ENCODE data around the gene SPDL1.

The SPDL1 gene

DNA sequence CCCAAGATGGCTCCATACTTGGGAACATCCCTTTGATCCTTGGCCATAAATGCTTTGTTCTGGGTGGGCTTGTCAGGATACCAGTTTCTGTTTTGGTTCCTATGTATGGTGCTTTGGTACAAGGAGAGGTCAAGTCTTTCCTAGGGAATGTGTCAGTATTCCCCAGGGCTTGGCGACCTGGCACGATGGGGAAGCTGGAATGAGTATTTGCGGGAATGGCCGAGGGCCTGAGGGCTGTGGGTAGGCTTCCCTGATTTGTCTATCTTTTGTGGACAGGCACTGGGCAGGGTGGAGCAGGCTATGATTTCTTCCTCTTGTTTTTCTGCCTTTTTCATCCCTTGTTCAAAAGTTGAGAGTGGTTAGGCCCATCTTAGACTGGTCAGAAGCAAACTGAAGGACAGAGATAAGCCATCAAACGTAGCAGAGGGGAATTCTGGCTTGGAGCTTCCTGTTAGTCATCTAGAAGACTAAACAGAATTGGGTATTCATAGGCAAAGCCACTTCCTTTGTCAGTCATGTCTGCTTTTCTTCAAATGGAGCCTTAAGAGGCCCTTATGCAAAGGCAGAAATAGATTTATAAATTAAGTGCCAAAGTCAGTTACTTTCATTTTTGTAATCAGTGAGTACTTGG is 67.2 kb downstream of the SPDL1 start:
- H3K27ac ChIP-seq (replicated peaks) = no peak overlapping the region
- TF ChIP-seq, protein P1, sequence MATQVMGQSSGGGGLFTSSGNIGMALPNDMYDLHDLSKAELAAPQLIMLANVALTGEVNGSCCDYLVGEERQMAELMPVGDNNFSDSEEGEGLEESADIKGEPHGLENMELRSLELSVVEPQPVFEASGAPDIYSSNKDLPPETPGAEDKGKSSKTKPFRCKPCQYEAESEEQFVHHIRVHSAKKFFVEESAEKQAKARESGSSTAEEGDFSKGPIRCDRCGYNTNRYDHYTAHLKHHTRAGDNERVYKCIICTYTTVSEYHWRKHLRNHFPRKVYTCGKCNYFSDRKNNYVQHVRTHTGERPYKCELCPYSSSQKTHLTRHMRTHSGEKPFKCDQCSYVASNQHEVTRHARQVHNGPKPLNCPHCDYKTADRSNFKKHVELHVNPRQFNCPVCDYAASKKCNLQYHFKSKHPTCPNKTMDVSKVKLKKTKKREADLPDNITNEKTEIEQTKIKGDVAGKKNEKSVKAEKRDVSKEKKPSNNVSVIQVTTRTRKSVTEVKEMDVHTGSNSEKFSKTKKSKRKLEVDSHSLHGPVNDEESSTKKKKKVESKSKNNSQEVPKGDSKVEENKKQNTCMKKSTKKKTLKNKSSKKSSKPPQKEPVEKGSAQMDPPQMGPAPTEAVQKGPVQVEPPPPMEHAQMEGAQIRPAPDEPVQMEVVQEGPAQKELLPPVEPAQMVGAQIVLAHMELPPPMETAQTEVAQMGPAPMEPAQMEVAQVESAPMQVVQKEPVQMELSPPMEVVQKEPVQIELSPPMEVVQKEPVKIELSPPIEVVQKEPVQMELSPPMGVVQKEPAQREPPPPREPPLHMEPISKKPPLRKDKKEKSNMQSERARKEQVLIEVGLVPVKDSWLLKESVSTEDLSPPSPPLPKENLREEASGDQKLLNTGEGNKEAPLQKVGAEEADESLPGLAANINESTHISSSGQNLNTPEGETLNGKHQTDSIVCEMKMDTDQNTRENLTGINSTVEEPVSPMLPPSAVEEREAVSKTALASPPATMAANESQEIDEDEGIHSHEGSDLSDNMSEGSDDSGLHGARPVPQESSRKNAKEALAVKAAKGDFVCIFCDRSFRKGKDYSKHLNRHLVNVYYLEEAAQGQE (IDR thresholded peaks at IDR 0.05; ENCODE audit: insufficient replicate concordance, low read depth) = no peak
- TF ChIP-seq GABPA (IDR thresholded peaks at IDR 0.05; ENCODE audit: low read depth) (no peak), SPI1 (IDR thresholded peaks at IDR 0.05; ENCODE audit: borderline replicate concordance, low read depth) (no peak), POLR2AphosphoS5 (IDR thresholded peaks at IDR 0.05; ENCODE audit: low read depth) (no peak)
- TF ChIP-seq, protein P2, sequence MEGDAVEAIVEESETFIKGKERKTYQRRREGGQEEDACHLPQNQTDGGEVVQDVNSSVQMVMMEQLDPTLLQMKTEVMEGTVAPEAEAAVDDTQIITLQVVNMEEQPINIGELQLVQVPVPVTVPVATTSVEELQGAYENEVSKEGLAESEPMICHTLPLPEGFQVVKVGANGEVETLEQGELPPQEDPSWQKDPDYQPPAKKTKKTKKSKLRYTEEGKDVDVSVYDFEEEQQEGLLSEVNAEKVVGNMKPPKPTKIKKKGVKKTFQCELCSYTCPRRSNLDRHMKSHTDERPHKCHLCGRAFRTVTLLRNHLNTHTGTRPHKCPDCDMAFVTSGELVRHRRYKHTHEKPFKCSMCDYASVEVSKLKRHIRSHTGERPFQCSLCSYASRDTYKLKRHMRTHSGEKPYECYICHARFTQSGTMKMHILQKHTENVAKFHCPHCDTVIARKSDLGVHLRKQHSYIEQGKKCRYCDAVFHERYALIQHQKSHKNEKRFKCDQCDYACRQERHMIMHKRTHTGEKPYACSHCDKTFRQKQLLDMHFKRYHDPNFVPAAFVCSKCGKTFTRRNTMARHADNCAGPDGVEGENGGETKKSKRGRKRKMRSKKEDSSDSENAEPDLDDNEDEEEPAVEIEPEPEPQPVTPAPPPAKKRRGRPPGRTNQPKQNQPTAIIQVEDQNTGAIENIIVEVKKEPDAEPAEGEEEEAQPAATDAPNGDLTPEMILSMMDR (IDR thresholded peaks at IDR 0.05; ENCODE audit: insufficient read depth, low read length) = no peak
- no peak for DNase-seq (ENCODE audit: low read depth in 1 of 2, low spot score in 1 of 2)

DNA sequence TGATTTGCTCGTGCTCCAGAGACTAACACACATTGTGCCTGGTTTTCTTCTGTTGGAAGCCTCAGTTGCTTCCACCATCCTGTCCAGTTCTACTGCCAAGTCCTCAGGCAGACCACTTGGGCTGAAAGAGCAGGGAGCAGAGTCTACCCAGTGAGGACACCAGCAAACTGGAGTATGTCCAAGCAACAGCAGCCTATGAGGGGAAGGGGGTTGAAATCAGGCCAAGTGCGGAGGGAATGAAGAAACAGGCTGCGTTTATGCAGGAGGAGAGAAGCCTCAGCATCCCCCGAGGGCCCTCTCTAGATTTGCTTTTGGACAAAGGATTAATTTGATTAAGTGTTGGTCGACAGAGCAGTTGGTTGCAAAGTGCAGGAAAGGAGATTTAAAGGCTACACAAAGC is 68.0 kb downstream of the SPDL1 start:
- no peak overlapping the region for H3K4me3 ChIP-seq (replicated peaks; ENCODE audit: insufficient read depth, low read length)
- no peak for DNase-seq (ENCODE audit: low read depth in 1 of 2, low spot score in 1 of 2)
- no peak for TF ChIP-seq POLR2AphosphoS5 (IDR thresholded peaks at IDR 0.05; ENCODE audit: low read depth)
- TF ChIP-seq, protein P2 (IDR thresholded peaks at IDR 0.05; ENCODE audit: insufficient read depth, low read length) = no peak
- no peak for TF ChIP-seq GABPA (IDR thresholded peaks at IDR 0.05; ENCODE audit: low read depth)
- no peak overlapping the region for H3K27ac ChIP-seq (replicated peaks)
- no peaks in the 10 kb centered on the region for H3K27me3 ChIP-seq (ENCODE audit: insufficient read depth, poor library complexity, severe bottlenecking)

More for the DNA sequence above, 67.2 kb downstream of the SPDL1 start:
- no peak overlapping the region for H3K4me3 ChIP-seq (replicated peaks; ENCODE audit: insufficient read depth, low read length)
- no peaks in the 10 kb centered on the region for H3K27me3 ChIP-seq (ENCODE audit: insufficient read depth, poor library complexity, severe bottlenecking)

DNA sequence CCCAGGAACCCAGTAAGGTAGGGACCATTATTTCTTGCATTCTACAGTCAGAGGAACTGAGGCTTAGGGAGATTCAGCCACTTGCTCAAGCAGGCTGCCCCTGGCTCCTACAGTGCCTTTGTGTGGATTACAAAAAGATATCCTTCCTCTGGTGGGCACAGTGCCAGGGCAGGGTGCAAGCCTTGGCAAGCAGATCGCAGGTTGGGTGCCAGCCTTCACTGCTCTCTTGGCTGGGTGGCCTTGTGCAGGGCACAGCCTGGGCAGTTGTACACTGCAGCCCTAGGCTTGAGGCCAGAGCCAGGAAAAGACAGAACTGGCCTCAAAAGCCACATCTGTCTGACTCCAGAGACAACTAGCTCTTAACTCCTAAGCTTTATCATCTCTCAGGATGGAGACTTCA is 68.5 kb downstream of the SPDL1 start:
- Histone ChIP-seq H3K27ac (replicated peaks) (no peak overlapping the region), H3K4me3 (replicated peaks; ENCODE audit: insufficient read depth, low read length) (no peak overlapping the region), H3K27me3 (ENCODE audit: insufficient read depth, poor library complexity, severe bottlenecking) (no peaks in the 10 kb centered on the region)
- no peak for DNase-seq (ENCODE audit: low read depth in 1 of 2, low spot score in 1 of 2)
- TF ChIP-seq GABPA (IDR thresholded peaks at IDR 0.05; ENCODE audit: low read depth) = no peak
- TF ChIP-seq, protein P1 (IDR thresholded peaks at IDR 0.05; ENCODE audit: insufficient replicate concordance, low read depth) = no peak
- no peak for TF ChIP-seq SPI1 (IDR thresholded peaks at IDR 0.05; ENCODE audit: borderline replicate concordance, low read depth)
- no peak for TF ChIP-seq POLR2AphosphoS5 (IDR thresholded peaks at IDR 0.05; ENCODE audit: low read depth)
- TF ChIP-seq, protein P2 (IDR thresholded peaks at IDR 0.05; ENCODE audit: insufficient read depth, low read length) = no peak

DNA sequence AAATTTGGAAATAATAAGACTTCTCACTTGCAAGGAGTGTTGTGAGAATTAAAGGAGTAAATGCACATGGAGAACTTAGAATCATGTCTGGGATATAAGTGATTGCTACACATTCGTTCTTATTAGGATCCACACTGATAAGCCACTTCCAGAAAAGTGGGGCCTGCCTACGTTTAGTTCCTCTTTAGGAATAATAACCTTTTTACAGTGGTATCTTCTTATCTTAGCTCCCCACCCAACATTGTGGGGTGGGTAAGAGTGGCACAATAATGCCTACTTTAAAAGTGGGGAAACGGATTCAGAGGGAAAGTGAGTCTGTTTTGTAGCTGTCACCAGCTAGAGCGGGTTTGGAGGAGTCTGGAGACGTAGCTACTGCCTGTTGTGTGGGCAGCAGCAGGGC is 69.5 kb downstream of the SPDL1 start:
- H3K27ac ChIP-seq (replicated peaks) = no peak overlapping the region
- no peak overlapping the region for H3K4me3 ChIP-seq (replicated peaks; ENCODE audit: insufficient read depth, low read length)
- no peaks in the 10 kb centered on the region for H3K27me3 ChIP-seq (ENCODE audit: insufficient read depth, poor library complexity, severe bottlenecking)
- no peak for TF ChIP-seq GABPA (IDR thresholded peaks at IDR 0.05; ENCODE audit: low read depth)
- no peak for TF ChIP-seq SPI1 (IDR thresholded peaks at IDR 0.05; ENCODE audit: borderline replicate concordance, low read depth)
- TF ChIP-seq, protein P1 (IDR thresholded peaks at IDR 0.05; ENCODE audit: insufficient replicate concordance, low read depth) = no peak
- TF ChIP-seq, protein P2 (IDR thresholded peaks at IDR 0.05; ENCODE audit: insufficient read depth, low read length) = no peak
- TF ChIP-seq POLR2AphosphoS5 (IDR thresholded peaks at IDR 0.05; ENCODE audit: low read depth) = no peak
- no peak for DNase-seq (ENCODE audit: low read depth in 1 of 2, low spot score in 1 of 2)
